Measurements from ENCODE around the gene VTN. TPM values are rescaled to one million over a fixed set of nuclear protein-coding genes. Genes with fewer than 3 reads are reported as not detected.

The VTN gene
- total and polyA plus RNA-seq, 7 donors, result 0.16 to 1.9 (median 0.43) TPM; not detected in 1

Other genes with a start within 250 kb of the VTN start
- 10 to 100 TPM in 1 of 4 donors, 1 to 10 TPM in 3; 5.8 to 10.9 (median 9.2) TPM for gene TMEM97, start 51.1 kb downstream of the VTN start, total RNA-seq
- 10 to 100 TPM in 1 of 3 donors, 1 to 10 TPM in 2; 3.6 to 25.2 (median 6.2) TPM for gene TMEM97, start 51.1 kb downstream of the VTN start, polyA plus RNA-seq
- 10 to 100 TPM; 48.5 to 73.6 (median 58.1) TPM for gene IFT20, start 34.8 kb downstream of the VTN start, total RNA-seq
- 10 to 100 TPM; 32.5 to 65.2 (median 59.5) TPM for gene IFT20, start 34.8 kb downstream of the VTN start, polyA plus RNA-seq
- 10 to 100 TPM; 14.6 to 20.8 (median 17.1) TPM for gene TNFAIP1, start 34.5 kb downstream of the VTN start, total RNA-seq
- gene TNFAIP1, start 34.5 kb downstream of the VTN start, polyA plus RNA-seq, result 10 to 100 TPM; 15.0 to 18.5 (median 17.9) TPM
- gene POLDIP2, start 12.8 kb downstream of the VTN start, total RNA-seq, result 10 to 100 TPM; 55.8 to 65.6 (median 59.3) TPM
- 10 to 100 TPM; 66.1 to 80.5 (median 75.6) TPM for gene POLDIP2, start 12.8 kb downstream of the VTN start, polyA plus RNA-seq
- not detected for gene SEBOX, start 5.1 kb downstream of the VTN start, total RNA-seq
- not detected for gene SEBOX, start 5.1 kb downstream of the VTN start, polyA plus RNA-seq
- gene SARM1, start 1.4 kb upstream of the VTN start, total RNA-seq, result 10 to 100 TPM in 2 of 4 donors, 1 to 10 TPM in 2; 7.7 to 13.3 (median 10.1) TPM
- 10 to 100 TPM in 1 of 3 donors, 1 to 10 TPM in 2; 3.5 to 10.2 (median 6.0) TPM for gene SARM1, start 1.4 kb upstream of the VTN start, polyA plus RNA-seq
- 1 to 10 TPM; 2.7 to 8.6 (median 5.1) TPM for gene SLC46A1, start 35.9 kb upstream of the VTN start, total RNA-seq
- gene SLC46A1, start 35.9 kb upstream of the VTN start, polyA plus RNA-seq, result 1 to 10 TPM; 4.1 to 7.6 (median 4.2) TPM
- under 1 TPM in 1 of 4 donors, not detected in 3; under 0.01 TPM for gene SLC13A2, start 103.3 kb upstream of the VTN start, total RNA-seq
- 10 to 100 TPM in 2 of 3 donors, 1 to 10 TPM in 1; 8.4 to 29.1 (median 11.4) TPM for gene SLC13A2, start 103.3 kb upstream of the VTN start, polyA plus RNA-seq
- gene FOXN1, start 136.0 kb upstream of the VTN start, total RNA-seq, result not detected
- gene FOXN1, start 136.0 kb upstream of the VTN start, polyA plus RNA-seq, result under 1 TPM; 0.23 to 0.60 (median 0.38) TPM
- 10 to 100 TPM; 20.7 to 25.8 (median 23.6) TPM for gene UNC119, start 182.3 kb upstream of the VTN start, total RNA-seq
- 10 to 100 TPM; 23.4 to 35.8 (median 31.2) TPM for gene UNC119, start 182.3 kb upstream of the VTN start, polyA plus RNA-seq
- gene PIGS, start 201.2 kb upstream of the VTN start, total RNA-seq, result 10 to 100 TPM; 17.2 to 42.5 (median 36.7) TPM
- gene PIGS, start 201.2 kb upstream of the VTN start, polyA plus RNA-seq, result 10 to 100 TPM; 19.2 to 66.3 (median 27.0) TPM
- gene ALDOC, start 206.6 kb upstream of the VTN start, total RNA-seq, result 10 to 100 TPM; 10.2 to 30.0 (median 24.9) TPM
- 10 to 100 TPM; 28.8 to 43.3 (median 38.4) TPM for gene ALDOC, start 206.6 kb upstream of the VTN start, polyA plus RNA-seq
- 1 to 10 TPM in 3 of 4 donors, under 1 TPM in 1; 0.33 to 3.9 (median 1.6) TPM for gene SPAG5, start 228.7 kb upstream of the VTN start, total RNA-seq
- gene SPAG5, start 228.7 kb upstream of the VTN start, polyA plus RNA-seq, result 10 to 100 TPM in 2 of 3 donors, 1 to 10 TPM in 1; 6.6 to 35.2 (median 12.9) TPM
- gene RSKR, start 243.9 kb upstream of the VTN start, total RNA-seq, result 1 to 10 TPM; 1.5 to 6.9 (median 3.4) TPM
- 1 to 10 TPM in 1 of 3 donors, under 1 TPM in 1, not detected in 1; 0.23 to 6.8 TPM for gene RSKR, start 243.9 kb upstream of the VTN start, polyA plus RNA-seq